ENCODE data around the gene CPLX1.
"Not testable (repeated sequence)": the region's sequence is repeated elsewhere in the genome, so short reads cannot be mapped to it uniquely, and the experiment has no call there.

The CPLX1 gene

DNA sequence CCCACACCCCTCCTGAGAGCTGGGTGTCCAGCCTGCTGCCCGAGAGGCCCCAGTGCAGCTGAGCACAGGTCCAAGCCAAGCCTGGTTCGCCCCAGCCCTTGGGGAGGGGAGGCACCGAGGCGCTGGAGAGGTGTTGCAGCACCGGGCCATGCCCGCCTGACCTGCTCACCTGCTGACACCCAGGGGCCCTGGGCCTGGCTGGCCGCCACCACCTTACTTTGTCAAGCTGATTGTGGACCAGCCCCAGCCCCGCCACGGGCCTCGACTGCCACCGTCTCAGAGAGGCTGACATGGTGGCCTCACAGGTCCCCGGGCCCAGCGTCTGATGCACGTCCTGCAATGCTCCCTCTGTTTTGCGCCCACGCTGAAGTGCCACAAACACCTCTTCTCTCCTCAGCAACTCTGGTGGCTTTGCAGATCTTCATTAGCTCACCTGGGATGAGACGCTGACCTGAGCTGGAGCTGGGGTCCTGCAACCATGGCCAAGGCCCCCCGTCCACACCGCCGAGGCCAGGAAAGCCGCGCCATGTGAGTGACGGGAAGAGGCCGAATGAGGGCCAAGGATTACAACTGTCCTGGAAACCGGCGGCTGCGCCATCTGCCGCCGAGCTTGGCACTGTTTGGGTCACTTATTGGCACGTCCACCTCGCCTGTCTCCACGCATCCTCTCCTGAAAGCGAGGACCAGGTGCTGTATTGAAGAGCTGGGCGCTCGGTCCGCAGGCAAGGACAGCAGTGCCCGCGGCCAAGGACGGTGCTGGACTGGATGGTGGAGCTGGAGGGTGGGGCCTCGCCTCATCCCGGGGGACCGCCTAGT, 7.6 kb downstream of the CPLX1 start:
- DNase-seq: no peak

DNA sequence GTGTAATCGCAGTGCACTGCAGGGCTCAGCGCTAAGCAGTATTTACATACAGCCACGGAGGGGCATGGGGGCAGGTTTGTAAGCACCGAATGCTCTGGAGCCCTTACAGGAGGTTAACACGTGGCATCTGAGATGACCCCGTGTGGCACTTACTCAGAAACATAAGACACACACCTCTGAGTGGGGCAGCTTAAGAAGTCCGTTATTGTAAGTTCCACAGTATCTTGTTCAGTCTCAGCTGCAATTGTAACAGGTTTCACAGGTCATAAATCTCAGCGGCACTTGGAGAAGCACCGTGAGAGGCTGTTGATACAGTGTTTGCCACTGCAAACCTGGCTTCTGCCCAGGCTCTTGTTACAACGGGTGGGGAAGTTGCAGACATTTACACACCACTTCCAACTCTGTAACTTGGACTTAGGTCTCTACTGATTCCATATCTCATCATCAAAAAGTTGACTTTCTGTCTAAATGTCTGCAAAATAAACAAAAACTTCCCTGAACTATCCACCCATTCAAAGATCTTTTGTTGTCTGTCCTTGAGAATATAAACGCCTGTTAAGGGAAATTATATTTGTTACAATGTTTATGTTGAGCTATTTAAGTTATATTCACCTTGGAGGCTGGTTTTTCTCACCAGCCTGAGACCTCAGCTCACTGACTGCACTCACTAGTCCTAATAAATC, 10.3 kb downstream of the CPLX1 start:
- no peak for DNase-seq

DNA sequence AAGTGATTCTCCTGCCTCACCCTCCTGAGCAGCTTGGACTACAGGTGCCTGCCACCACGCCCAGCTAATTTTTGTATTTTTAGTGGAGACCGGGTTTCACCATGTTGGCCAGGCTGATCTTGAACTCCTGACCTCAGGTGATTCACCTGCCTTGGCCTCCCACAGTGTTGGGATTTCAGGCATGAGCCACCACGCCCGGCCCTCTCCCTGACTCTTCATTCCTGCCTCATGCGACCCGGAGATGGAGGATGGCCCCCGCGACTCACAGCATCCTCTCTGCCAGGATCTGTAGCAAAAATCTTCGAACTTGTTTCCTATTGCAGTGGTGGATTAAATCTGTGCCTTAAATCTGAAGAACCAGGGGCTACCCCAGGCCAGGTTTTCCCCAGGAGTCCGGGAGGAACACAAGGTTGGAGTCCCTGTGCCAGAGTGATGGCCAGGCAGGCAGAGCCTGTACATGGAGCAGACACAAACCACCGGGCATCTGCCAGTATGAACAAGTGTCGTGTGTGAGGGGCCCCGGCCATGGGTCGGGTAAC, 11.5 kb downstream of the CPLX1 start:
- DNase-seq: no peak

DNA sequence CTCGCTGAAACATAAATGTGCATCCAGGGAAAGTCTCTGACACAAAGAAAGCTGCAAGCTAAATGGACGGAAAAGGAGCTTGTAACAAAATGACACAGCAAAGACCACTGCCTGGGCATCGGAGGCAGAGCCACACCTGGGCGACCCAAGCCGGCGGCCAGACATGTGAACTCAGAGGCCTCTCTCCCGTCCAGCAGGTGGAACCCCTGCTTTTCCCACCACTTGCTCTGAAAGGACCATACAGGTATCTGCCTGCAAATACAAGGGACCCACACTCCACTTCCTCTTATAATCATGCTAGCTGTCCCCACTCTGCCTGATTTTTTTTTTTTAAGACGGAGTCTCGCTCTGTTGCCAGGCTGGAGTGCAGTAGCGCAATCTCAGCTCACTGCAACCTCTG, 12.0 kb downstream of the CPLX1 start:
- DNase-seq: no peak

DNA sequence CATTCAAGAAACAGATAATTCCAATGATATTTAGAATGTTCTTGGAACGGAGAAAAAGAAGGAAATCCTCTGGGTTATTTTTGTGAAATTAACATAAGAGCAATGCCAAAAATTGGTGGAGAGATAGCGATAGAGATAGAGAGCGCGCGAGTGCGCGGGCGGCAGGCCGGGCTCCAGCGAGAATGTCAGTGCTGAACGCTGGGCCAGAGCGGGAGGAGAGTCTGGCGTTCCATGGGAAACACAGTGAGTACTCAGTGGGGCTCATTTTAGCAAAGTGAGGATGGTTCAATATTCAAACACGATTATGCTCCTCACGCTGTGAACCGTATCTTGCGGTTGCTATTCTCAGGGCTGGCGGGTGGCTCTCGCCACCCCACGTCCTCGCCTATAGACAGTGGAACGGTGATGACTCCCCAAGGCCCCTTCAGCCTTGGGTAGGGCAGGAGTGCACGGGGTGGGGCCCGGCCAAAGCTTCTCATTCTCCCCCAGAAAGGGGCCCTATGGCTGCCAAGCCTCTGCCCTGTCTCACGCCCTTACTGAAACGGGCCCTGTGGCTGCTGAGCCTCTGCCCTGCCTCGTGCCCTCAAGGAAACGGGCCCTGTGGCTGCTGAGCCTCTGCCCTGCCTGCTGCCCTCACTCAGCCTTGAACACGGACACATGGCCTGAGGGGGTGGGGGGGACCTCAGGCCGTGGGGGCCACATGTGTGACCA, 16.9 kb downstream of the CPLX1 start:
- no peak for DNase-seq

DNA sequence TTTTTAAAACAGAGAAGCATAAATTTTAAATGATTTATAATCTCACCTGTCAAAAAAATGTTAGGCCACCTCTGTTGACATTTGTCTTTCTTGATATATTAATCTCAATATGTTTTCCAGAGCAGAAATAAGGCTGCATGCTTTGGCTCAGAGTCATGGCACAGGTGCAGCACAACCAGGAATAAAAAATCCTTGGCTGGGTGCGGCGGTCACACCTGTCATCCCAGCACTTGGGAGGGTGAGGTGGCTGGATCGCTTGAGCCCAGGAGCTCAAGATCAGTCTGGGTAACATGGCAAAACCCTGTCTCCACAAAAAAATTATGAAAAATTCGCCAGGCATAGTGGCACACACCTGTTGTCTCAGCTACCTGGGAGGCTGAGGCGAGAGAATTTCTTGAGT, 18.1 kb downstream of the CPLX1 start:
- DNase-seq: no peak

DNA sequence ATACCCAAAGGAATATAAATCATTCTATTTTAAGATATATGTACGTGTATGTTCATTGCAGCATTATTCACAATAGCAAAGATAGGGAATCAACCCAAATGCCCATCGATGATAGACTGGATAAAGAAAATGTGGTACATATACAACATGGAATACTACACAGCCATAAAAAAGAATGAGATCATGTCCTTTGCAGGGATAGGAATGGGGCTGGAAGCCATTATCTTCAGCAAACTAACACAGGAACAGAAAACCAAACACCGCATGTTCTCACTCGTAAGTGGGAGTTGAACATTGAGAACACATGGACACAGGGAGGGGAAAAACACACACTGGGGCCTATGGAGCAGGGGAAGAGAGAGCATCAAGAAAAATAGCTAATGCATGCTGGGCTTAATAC, 18.9 kb downstream of the CPLX1 start:
- DNase-seq: not testable (repeated sequence)

DNA sequence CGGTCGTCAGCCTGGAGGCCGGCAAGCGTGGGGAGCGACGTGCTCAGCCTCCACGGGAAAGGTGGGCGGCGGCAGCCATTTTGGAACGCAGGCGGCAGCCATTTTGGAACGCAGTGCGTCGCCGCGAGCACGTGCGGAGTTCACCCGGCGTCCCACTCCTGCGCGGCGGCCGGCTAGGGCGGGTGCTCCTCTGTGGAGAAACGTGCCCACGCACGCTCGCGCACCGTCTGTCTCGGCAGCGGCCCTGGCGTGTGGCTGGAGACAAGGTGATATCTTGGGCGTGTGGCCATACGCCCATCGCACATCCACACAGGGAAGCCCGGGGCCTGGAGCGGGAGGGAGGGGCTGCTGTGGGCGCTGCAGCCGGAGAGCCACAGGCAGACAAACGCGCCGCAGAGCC, 21.1 kb downstream of the CPLX1 start:
- no peak for DNase-seq

DNA sequence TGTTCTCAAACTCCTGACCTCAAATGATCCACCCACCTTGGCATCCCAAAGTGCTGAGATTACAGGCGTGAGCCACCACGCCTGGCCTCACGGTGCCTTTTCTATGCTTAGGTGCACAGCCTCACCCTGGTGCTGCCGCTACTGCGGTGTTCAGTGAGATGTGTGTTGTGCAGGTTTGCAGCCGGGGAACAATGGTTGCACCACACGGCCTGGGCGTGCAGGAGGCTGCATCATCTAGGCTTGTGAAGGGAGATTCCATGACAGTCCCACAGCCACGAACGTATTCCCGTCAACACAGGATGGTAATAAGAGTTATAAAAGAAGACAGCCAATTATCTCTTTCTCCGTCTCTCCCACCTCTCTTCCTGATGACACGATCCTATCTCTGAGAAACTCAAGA, 22.0 kb downstream of the CPLX1 start:
- DNase-seq: no peak

DNA sequence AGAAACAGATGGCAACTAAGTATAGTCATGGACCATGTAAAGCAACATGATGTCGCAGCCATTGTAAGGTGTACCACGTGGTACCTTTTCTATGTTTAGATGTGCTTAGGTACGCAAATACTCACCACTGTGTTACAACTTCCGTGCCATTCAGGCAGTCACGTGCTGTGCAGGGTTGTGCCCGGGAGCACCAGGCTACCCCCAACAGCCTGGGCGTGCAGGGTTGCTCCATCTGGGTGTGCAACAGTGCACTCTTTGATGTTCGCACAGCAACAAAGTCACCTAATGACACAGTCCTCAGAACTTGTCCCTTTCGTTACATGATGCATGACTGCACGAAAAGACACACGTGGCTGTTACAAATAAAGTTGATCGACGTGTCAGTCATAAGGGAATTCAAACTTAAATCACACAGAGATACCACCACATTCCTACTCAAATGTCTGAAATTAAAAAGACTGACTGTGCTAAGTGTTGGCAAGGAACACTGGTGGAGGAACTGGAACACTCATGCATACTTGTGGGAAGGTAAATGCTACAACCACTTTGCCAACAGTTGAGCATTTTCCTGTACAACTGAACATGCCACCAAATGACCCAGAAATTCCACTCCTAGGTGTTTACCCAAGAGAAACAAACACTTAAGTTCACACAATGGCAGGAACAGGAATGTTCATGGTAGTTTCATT, 24.3 kb downstream of the CPLX1 start:
- no peak for DNase-seq

DNA sequence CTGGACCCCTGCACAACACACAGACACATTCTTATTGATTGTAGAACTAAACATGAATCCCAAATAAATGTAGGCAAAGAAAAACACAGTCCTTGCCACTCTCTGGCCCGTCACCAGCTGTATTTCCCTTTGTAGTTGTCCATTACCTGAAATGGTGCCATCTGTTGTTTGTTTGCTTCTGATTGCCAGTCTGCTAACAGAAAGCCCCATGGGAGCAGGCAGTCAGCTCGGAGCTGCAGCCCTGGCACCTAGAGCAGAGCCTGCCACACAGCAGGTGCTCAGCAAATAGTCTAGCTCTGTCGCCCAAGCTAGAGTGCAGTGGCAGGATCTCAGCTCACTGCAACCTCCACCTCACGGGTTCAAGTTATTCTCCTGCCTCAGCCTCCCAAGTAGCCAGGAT, 28.9 kb downstream of the CPLX1 start:
- no peak for DNase-seq

DNA sequence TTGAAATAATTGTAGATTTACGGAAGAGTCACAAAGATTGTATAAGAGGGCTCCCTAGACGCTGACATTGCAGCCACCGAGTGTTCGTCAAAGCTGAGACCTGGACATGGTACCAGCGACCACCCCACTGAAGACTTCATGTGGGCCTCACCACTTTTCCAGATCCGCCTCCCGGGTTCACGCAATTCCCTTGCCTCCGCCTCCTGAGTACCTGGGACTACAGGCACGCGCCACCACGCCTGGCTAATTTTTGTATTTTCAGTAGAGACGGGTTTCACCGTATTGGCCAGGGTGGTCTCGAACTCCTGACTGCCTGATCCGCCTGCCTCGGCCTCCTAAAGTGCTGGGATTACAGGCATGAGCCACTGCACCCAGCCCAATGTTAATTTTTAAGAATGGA, 29.7 kb downstream of the CPLX1 start:
- DNase-seq: no peak

DNA sequence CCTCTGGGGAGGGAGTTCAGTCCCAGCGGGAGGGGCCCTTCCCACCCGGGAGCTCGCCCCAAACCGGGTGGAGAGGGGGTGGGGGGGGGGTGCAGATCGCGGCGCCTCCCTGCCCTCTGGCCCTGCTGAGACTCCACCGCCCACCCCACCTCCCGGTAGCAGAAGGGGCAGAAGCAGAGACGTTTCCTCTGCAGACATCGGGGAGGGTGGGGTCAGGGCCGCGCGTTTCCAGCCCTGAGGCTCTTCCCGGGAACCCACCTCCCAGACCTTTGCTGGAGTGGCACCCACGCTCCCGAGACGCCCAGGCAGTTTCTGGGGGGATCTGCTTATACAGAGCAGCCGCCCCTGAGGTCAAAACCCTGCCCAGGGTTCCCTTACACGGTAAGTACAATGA, 30.2 kb downstream of the CPLX1 start:
- DNase-seq: no peak

DNA sequence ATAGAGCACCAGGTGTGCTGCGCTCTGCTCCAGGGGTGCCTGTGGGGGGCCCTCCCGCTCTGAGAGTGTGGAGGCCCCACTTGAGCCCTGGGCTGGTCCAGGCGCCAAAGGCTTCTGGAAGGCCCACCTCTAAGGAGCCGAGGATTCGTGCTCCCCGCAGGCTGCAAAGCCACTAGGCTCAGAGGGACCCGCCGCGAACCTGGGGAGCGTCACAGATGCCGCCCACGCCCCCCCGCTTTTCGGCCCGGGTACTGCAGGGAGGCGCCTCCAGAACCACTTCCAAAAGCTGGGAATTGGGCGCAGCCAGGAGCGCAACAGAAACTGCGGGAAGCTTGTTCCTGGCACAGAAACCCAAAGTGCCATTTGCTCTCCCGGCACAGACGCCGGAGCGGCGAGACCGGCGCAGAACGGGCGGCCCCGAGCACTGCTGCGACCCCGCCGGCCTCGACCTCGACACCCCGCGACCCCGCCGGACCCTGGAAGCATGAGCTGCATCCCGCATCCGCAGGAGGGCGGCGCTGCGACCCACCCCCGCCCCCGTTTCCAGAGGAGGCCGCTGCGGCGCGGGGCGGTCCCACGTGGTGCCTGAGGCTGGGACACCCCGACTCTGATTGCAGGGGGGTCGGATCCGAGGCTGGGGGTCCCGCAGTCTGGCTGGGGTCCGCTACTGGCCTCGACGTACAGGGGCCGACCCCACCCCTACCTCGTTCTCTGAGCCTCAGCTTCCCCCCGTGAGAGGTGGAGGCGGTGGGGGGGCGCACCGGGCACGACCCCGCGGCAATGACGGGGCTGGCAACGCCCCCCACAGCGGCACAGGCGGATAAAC, 30.8 kb downstream of the CPLX1 start:
- no peak for DNase-seq

DNA sequence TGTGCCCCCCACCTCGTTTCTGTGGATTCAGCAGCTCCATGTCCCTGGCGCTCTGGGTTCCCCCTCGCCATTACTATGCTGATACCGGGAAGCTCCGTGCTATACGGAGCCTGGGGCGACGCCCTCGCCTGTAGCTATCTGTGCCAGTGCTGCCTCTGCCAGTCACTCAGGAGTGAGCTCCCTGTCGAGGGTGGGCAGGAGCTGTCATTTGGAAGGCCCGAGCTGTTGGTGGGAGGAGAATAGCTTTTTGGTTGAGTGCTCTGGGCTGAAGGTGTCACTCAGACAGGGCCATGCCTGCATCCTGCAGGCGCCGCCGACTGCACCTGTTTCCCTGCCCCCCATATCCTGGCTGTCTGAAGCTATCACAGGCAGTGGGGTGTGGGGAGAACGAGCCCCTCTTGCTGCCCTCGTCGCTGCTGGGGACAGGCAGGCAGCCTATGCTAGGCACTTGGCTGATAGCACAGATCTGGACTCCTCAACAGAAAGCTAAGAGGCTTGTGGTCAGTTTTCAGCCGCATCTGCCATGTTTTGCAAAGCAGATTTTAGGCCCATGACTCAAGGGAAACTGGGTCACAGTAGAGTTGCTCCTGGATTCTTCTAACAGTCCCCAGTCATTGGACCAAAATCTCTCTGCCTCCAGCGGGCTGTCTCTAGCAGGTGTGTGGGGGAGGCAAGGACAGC, 31.8 kb downstream of the CPLX1 start:
- no peak for DNase-seq

DNA sequence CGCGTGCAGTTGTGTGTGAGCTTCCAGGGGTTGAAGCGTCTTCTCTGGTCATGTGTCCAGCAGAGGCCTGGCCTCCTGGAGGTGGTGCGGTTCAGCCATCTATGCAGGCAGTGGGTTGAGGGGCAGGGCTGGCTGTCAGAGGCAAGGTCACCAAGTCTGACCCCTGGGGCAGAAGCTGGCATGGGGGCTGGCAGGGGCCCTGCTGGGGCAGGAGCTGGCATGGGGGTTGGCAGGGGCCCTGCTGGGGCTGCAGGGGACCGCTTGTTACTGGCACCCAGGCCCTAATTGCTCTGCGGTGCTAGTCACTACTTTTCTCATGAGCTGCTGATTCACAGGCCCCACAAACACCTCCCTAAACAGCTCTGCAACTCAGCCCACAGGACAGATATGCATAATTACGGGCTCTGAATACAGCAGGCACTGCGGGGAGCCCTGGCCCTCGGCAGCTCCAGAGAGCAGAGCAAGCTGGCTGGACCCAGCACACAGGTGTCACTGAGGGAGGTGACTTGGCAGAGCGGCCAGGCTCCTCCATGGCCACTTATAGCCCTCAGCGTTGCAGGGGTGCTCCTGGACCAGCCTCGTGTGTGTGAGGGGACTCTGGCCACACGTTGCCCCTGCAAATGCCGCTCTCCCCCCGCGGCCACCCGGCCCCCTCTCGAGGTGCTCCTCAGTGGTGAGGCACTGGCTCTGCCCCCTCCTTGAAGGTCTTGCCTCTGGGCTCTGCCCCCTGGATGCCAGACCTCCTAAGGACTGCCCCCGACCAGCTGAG, 32.7 kb downstream of the CPLX1 start:
- DNase-seq: no peak

DNA sequence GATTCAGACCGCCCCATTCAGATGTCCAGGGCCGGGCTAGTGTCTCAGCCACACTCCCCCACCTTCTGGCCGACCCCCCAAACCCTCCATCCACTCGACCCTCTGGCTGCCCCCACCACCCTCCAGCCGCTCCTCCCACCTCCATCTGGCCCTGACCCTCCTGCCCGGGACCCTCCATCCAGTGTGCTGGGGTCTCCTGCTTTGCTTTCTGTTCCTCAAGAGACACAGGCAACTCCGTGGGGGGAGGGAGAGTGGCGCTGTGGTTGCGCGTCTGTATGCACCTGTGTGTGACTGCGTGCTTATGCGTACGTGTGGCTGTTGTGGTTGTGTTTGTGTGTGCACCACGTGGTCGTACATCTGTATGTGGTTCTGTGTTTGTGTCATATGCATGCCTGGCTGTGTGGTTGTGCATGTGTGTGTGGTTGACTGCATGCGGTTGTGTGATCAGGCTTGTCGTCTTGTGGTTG, 33.3 kb downstream of the CPLX1 start:
- DNase-seq: no peak

DNA sequence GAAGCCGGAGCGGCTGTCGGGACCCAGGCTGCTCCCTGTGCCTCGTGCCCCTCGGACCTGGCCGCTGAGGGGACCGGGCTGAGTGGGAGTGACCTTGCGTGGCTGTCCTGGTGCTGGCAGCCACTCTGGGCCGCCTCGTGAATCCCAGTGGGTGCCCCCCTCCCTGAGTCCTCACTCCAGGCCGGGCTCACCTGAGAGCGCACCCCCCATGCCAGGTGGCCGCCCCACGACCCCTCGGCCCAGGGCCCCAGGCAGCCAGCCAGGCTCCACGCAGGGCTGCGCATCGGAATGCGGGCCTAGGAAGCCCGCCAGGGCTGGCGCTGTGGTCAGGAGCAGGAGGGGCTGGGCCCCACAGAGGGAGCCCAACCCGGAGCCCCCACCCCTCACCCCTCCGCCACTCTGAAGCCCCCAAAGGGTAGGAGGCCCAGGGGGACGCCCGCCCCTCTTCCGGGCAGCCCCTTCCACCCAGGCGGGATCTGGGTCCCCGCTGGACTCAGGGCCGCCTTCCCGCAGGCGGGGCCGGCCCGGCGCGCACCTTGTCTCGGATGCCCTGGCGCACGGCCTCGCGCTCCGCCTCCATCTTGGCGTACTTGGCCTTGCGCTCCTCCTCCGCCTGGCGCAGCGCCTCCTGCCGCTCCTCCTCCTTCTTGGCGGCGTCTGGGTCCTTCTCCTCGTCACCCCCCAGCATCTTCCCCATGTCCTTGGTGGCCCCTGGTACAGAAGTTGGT, 33.9 kb downstream of the CPLX1 start:
- DNase-seq: no peak

DNA sequence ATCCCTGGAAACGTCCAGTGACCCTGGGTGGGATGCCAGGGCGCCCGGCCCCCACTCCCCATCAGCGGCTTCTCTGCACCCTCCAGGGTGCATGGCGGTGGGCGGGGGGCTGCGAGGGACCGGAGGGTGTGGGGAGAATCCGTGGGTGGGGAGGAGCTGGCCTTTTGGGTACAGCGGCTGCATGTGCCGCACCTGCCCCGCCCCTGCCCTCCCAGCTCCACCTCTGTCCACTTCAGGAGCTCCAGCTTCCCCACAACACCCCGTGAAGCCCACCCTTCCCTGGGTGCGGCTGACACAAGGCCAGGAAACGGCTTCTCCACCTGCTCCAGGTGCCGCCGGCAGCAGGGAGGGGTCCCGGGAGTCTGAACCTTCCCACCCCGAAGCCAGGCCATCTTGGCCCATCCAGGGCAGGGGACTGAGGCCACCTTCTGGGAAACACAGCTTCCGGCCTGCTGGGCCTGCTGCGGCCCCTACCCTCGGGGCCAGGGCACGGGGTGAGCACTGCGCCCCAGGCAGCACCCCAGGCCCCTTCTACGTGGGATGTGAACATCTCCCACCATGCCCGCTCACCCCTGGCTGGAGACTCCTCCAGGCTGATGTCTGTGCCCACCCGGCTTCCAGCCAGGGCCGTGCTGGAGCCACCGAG, 34.6 kb downstream of the CPLX1 start:
- no peak for DNase-seq

DNA sequence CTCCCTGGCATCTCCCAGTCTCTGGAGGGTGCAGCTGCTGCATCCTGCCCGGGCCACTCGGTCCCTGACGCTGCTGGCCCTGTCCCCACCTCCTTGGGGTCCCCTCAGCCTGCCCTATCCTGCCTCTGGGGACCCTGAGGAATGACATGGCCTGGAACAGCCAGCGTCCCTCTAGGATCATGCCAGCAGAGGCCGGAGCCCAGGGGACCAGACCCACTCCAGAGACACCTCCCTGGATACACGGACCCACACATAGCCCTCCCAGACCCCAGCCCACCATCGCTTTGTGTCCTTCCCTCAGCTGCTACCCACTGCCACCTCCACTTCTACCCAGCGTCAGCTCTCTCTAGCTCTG, 35.5 kb downstream of the CPLX1 start:
- DNase-seq: no peak
